GM21825 (cell line): ENCODE data around the gene PLA2G5.
"Not testable (repeated sequence)": the region's sequence is repeated elsewhere in the genome, so short reads cannot be mapped to it uniquely, and the experiment has no call there.

ENCODE experiments used
- ATAC-seq: cut with Tn5 transposase; IDR thresholded peaks from one replicate; pipeline ENCODE4 v1.9.1; 2021; ENCODE audit warnings: mild to moderate bottlenecking, moderate library complexity; ENCODE audit not compliant: unreplicated experiment

Gene PLA2G5

DNA sequence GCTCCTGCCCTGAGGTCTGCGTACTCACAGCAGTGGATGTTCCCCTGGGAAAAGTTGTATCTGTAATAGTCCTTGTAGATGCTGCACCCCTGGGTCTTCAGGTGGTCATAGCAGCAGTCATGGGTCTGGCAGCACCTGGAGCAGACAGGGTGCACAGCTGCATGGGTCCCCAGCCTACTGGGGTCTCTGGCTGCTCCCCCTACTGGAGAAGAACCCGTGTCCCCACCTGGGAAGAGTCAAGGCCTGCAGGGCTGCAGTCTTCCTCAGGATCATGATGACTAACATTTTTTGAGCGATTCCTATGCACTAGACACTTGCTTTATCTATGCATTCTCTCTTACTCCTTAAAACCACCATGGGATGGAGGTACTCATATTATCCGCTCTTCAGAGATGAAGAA lies 45.5 kb downstream of the PLA2G5 start:
- ATAC-seq: no peak

DNA sequence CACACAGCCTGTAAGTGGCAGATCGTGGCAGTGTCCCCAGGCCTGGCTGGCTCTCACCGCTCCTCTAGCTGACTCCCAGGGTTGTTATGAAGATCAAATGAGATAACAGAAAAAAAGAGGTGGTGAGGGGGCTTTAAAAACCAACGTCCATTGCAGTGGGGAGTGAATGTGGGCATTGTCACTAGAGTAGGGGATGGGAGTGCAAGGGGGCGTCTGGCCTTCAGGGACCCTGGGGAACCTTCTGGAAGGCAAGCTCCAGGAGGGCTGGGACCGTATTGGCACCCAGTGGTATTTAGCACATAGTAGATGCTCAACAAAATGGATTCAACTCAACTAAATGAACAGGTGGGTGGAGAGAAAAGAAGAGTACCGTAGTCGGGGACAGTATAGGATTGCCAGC lies 45.9 kb downstream of the PLA2G5 start:
- no peak for ATAC-seq

DNA sequence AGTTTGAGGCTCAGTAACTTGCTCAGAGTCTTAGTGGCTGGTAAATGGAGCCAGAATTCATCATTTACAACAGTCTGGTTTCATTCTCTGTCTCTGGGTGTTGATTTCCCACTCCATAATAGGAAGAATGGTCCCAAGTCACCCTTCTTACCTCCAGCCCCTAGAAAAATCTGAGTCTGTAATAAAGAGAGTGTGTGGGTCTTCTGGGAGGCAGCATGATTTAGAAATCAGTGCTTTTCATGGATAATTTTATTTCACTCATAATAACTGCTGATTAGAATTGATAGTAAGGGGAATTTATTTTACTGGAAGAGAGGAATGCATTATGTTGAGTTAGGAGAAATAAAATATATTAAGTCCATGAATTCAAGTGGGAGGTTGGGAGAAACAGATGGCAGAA lies 47.2 kb downstream of the PLA2G5 start:
- no peak for ATAC-seq

DNA sequence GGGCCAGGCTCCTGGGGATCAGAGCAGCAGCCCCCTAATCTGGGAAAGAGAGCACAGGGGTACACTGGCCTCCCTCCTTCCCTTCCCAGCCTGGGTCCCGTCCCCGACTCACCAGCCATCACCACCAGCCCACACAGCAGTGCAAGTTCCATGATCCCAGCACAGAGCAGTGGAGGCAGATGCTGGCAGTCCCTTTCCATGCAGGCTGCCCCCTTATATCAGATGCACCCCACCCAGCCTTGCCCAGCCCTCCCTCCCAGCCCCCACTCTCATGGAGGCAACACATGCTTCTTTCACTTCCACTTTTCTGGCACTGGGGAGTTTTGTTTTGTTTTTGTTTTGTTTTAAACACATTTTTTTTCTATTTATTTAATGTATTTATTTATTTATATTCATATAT lies 49.4 kb downstream of the PLA2G5 start, which contains the start of gene PLA2G2D:
Gene PLA2G2D, minus strand, starts transcription at position 190 of the 400 bp plus-strand sequence. Its CDS starts 38 bp downstream, at position 152.
- no peak for ATAC-seq

DNA sequence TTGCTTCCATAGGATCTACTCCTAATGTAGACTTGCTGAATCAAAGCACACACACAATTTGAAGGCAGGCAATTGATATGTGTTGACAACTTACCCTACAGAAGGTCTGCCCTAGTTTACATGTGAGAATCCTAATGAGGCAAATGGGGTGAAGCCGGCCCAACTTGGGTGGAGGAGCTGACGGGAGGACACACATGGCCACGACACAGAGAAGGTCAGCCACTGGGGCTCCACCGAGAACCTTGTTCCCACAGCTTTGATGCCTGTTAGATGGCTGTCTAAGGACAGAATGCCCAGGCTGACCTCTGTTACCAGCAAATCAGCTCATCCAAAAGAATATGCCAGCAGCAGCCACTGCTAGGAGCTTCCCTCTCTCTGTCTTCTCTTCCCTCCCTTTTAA lies 50.8 kb downstream of the PLA2G5 start:
- ATAC-seq: no peak

DNA sequence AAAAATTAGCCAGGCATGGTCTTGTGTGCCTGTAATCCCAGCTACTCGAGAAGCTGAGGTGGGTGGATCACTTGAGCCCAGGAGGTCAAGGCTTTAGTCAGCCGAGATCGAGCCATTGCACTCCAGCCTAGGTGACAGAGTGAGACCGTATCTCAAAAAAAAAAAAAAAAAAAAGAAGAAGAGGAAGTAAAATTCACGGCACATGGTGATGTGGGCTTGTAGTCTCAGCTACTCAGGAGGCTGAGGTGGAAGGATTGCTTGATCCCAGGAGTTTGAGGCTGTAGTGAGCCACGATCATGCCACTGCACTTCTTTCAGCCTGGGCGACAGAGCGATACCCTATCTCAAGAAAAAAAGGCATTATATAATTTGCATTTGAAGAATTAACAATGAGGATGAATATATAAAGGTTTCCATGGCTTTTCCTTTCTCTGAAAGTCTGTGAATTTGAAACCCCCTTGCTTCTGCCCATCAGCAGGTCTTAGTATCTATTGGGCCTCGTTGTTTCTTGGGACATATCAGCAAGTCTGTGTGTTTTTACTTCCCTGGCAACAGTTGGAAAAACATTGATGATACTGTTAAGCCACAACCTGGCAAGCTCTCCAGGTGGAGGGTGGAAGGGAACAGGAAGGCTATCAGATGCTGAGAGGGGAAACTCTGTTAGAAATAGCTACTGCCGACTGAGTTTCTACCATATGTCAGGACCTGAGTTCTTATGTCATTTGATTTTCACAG lies 53.9 kb downstream of the PLA2G5 start:
- ATAC-seq: no peak

DNA sequence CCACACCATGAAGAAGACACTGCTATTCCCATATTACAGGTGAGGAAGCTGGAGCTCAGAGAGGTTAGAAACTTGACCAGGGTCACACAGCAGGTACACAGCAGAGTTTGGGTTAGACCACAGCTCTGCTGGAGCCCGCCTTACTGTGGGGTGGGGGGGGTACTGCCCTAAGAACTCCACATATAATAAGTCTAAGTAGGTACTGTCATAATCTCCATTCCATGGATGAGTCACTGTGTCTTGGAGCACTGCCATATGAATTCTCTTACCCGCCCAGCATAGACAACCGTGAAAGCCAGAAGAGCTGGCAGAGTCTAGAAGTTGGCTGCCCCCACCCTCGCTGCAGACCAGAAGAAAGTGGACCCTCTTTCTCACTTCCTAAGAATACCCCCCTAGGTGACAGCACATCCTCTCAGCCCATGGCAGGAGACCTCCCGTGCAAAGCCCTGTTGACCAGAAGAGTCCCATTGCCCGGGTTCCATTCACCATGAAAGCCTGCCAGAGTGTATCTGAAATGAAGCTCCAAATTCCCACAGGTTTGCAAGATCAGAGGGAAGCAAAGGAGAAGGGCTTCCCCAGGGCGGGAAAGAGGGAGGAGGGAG lies 54.6 kb downstream of the PLA2G5 start:
- ATAC-seq: no peak

DNA sequence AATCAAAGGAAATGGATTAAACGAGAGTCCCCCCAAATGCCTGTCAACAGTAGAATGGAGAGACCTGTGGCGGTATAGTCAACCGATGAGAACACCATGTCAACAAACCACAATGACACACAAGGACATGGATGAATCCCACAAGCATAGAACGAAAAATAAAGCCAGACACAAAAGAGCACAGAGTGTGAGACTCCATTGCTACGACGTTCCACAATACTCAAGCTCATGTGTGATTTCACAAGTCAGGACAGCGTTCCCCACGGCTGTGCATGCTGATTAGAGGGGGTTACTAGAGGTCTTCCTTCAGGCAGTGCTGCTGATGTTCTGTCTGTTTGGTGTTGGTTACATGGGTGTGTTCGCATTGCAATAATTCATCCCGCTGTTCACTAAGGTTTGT lies 55.1 kb downstream of the PLA2G5 start:
- ATAC-seq: no peak

DNA sequence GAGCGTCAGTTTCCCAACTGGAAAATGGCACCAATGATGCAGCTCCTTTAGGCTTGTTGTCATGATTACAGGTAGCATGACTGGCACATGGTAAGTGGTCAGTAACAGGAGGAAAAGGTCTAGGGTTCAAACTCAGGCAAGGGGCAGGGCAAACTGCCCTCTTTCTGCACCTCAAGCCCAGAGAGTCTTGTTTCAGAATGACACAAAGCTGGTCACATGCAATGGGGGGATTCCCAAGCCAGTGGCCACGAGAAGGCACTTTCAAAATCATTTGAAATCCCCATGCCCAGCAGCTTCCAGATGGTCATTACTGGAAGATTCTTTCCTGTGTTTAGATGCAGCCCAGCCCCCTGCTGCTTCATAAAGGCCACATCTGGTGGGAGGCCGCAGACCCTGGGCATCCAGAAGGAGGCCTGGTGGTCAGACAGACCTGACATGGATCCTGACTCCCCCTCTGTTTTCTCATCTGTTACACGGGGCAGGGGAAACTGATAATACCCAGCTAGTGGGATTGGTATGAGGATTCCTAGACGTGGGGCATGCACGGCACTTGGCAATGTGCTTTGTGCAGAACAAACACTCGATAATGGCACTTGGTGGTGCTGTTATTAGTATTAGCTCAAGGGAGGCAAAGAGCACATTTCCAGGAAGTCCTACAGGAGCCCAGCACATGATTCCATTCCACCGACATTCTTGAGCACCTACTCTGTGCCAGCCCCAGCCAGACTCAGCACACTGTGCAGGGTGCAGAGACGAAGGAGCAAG lies 56.2 kb downstream of the PLA2G5 start:
- no peak for ATAC-seq

DNA sequence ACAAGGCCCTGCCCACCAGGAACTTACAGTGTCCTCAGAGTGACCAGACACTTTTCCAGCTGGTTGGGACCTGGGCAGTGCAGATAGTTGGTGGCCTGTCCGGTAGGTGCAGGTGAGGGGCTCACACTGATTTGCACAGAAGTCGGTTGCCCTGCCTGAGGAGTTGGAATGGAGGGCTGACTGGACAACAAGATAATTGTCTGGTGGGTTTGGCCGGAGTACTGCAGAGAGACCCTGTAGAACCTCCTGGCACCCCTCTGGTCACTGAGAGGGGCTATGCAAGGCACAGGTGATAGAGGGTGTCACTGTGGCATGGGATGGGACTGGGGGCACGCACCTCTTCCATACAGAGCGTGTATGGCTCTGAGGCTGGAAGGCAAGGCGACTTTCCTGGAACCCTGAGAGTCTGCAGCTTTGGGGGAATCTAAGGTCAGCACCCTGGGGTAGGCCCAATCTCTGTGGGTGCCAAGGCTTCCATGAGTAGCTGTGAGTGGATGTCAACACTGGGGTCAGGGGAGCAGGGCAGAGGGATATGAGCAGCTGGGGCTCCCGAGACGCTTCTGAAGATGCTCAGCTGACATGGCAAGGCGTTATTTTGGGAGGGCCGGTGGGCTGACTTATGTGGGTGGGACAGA lies 56.9 kb downstream of the PLA2G5 start:
- ATAC-seq: no peak

DNA sequence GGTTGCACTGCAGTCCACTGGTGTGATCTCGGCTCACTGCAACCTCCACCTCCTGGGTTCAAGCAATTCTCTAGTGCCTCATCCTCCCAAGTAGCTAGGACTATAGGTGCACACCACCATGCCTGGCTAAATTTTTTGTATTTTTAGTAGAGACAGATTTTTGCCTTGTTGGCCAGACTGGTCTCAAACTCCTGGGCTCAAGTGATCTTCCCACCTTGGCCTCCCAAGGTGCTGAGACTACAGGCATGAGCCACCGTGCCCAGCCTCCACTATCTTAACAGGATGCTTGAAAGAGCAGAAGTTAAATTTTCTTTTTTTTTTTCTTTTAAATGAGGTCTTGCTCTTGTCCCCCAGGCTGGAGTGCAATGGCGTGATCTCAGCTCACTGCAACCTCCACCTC lies 60.5 kb downstream of the PLA2G5 start:
- not testable (repeated sequence) for ATAC-seq

DNA sequence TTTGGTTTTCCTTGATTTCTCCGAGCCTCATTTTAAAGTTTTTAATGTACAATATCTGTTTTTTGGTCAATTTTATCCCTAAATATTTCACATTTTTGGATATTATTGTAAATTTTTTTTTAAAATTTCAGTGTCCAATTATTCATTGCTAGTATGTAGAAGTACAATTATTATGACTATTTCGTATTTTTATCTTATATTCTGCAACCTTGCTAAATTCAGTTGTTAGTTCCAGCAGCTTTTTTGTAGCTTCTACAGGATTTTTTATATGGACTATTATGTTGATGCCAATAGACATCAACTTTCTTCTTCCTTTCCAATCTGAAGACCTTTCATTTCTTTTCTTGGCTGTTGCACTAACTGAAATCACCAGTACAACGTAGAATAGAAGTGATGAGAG lies 65.0 kb downstream of the PLA2G5 start:
- ATAC-seq: no peak

DNA sequence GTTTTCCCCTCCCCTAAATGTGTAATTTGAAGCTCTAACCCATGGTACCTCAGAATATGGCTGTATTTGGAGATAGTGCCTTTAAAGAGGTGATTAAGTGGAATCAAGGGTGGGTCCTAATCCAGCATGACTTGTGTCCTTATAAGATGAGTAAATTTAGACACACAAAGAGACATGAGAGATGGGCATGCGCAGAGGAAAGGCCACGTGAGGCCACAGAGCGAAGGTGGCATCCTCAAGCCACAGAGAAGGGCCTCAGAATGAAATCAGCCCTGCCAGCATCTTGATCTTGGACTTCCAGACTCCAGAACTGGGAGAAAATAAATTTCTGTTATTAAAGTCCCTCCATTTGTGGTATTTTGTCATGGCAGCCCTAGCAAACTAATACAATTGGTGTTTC lies 66.3 kb downstream of the PLA2G5 start:
- no peak for ATAC-seq

DNA sequence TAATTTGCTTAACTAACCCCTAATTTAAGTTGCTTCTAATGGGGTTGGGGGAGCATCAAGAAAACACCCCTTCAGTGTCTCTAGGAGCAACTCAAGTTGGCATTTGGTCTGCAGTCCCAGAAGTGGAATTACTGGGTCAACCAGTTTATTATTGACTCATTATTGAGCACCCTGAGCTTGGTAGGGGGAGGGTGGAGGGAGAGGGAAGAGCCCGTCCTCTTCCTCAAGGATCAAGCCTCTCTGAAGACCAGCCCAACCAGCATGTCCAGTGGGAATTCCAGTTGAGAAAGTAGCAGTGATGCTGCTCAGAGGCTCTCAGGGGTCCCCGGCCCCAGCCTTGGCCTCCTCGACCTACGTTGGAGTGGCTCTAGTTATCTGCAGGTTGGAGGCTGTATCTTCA lies 67.1 kb downstream of the PLA2G5 start:
- ATAC-seq: no peak

DNA sequence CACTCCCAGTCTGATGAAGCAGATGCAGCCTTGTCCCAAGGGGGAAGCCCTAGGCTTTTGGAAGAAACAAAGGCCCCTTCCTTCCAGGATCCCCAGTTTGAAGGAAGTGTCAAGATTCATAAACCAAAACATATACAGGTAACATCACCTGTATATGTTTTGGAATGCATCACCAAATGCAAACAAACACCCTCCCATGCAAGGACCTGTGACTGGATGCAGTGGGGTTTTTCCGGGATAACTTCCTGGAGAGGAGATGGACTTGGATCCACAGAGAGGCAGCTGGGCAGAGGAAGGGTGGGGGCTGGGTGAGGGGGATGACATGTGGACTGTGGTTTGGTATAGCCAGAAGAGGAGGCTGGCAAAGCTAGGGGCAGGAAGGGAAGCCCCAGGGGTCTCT lies 67.6 kb downstream of the PLA2G5 start:
- no peak for ATAC-seq

DNA sequence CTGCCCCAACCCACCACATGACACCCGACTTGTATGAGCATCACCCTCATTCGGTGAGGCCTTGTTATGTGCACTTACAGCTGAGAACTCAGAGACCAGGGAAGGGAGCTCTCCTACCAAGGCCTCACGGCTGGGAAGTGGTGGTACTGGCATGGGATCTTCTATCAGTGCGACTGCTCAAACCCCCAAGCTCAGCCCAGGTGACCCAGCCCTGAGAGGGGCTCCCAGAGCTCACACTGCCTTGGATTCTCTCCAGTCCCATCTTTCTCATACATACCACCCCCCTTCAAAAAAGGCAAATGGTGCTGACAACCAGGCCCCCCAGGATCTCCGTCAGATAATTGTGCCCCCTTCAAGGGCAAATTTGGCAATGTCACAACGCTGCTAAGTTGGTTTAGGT lies 68.4 kb downstream of the PLA2G5 start:
- no peak for ATAC-seq

DNA sequence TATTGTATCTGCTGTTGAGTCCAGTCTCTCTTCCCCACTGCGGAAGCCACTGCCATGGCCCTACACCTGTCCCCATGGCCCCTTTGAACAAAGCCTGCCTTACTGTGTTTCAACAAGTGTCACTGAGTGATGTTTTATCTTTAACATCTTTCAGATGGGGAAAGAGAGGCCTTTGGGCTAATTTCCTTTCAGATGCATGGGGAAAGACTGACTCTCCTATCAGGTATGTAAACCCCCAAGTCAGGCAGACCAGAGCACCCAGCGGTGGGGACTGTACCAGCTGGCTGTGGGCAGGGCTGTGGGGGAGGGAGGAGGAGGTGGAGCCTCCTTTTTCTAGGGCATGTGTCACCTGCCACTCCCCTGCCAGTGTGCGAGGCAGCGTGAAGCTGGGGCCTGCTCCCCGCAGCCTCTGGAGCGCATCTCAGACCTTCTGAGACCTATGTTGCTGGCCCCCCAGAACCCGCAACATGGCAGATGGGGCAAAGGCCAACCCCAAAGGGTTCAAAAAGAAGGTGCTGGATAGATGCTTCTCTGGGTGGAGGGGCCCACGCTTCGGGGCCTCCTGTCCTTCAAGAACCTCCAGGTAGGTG lies 69.1 kb downstream of the PLA2G5 start, which contains the start of gene PLA2G2F:
Gene PLA2G2F, plus strand, starts transcription at position 363 of the 590 bp plus-strand sequence. Its CDS starts 105 bp downstream, at position 468.
- no peak for ATAC-seq

DNA sequence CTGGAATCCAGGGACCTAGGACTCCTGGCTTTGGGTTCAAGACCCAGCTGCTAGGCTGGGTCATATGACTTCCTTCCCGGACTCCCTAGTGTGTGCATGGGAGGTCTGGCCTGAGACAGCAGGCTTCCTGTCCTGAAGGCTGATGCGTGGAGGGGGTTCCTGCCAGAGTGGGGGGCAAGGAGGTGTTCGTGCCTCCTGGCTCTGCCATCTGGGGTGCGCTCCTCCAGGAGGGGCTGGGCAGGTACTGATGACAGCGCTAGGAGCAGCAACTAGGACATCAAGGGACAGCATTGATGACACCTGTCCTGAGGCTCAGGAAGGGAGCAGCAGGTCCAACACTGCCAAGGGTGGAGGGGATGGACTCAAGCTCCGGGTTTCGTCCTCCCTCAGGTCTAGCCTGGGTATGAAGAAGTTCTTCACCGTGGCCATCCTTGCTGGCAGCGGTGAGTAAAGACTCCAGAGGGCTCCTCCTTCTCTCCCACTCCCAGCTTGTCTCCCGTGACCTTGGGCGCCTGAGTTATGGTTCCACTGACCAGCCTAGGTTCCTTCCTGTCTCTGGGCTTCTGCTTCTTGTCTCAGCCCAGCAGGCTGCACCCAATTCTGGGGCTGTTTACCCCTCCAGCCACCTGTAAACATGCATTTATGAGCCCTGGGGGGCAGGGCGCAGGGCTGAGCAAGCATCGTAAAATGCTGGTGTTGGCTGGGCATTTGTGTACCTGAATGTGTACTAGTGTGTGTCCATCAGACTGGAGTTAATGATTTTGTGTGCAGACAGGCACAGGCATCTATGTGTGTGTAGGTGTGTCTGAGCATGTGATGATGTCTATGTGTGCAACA lies 70.0 kb downstream of the PLA2G5 start:
- ATAC-seq: no peak

DNA sequence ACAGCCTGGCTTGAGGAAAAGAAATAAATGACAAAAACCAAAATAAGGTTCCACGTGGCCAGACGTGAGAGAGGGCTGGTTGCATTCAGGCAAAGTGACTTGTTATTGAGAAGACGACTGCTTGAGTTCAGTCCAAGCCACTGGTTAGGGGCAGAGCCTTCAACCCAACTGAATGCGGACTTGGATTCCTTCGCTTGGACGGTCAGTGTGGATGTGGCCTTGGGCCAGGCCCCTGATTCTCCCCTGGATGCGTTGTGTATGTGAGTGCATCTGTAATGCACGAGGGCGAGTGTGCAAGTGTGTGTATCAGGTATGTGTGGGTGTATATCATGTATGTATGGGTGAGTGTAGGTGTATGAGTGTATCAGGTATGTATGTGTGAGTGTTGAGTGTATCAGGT lies 71.0 kb downstream of the PLA2G5 start:
- no peak for ATAC-seq

DNA sequence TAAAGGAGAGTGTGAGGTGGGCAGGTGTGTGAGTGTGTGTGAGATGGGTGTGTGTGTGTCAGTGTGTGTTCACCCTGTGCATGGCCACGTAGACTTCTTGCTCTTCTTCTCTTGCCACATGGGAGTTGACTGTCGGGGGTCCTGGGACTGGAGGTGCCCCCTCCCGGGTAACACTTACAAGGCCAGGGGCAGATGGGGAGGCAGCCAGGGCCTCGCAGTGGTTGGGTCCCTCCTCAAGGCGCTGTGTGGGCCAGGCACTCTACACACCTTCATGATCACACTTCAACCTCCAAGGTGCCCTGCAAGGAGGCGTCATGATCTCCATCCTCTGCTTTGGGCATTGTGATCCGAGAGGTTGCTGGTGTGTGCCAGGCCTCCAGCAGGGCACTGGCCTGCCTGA lies 71.5 kb downstream of the PLA2G5 start:
- no peak for ATAC-seq
